DMS153 treated with DMSO at 0.1 percent for 48 hours (cell line): ENCODE measurements around the gene IL36G.

Experiments
- DNase-seq: peaks from one replicate; lab custom pipeline; 2025; ENCODE audit not compliant: unreplicated experiment; lab: John Stamatoyannopoulos, UW

The IL36G gene

GRCh38 chr2:113015655-113016054 is 37.8 kb downstream of the IL36G start:
- DNase-seq, result no peak

GRCh38 chr2:113018509-113018908 is 40.7 kb downstream of the IL36G start:
- no peak for DNase-seq

GRCh38 chr2:113021312-113021711 is 43.5 kb downstream of the IL36G start:
- DNase-seq, result no peak

- no peak for DNase-seq
Measured at GRCh38 chr2:113024764-113025163, 47.0 kb downstream of the IL36G start.

GRCh38 chr2:113025737-113026136 is 47.9 kb downstream of the IL36G start:
- no peak for DNase-seq

- no peak for DNase-seq
Measured at GRCh38 chr2:113027691-113028090, 49.9 kb downstream of the IL36G start.

- DNase-seq, result no peak
Measured at GRCh38 chr2:113028112-113028511, 50.3 kb downstream of the IL36G start.

GRCh38 chr2:113032737-113033136 is 54.9 kb downstream of the IL36G start:
- DNase-seq, result no peak

- no peak for DNase-seq
Measured at GRCh38 chr2:113034016-113034415, 56.2 kb downstream of the IL36G start.
